K562 (cell line): Measurements from ENCODE around the gene GP1BA. TPM values are rescaled to one million over a fixed set of nuclear protein-coding genes. Genes with fewer than 3 reads are reported as not detected.

Source experiments
- EHMT2 ChIP-seq: fragments of 450-650 bp; IDR thresholded peaks from 2 replicates; pipeline ENCODE4 v1.6.1; 2018; ENCODE audit warnings: antibody characterized with exemption
- EP300 ChIP-seq: IDR thresholded peaks from 2 replicates; pipeline ENCODE4 v1.6.1; 2012; ENCODE audit warnings: low read length, improper control_type of control experiment
- HNRNPL ChIP-seq: fragments of 200-400 bp; formaldehyde crosslinking; IDR thresholded peaks from 2 replicates; pipeline ENCODE4 v1.6.1; 2017; ENCODE audit warnings: low read depth, mild to moderate bottlenecking, low read length
- NBN ChIP-seq: fragments of 450-650 bp; IDR thresholded peaks from 2 replicates; pipeline ENCODE4 v1.6.1; 2016; ENCODE audit warnings: low read depth, mild to moderate bottlenecking
- NCOA4 ChIP-seq: fragments of 450-650 bp; IDR thresholded peaks from 2 replicates; pipeline ENCODE4 v1.6.1; 2018; ENCODE audit warnings: mild to moderate bottlenecking; ENCODE audit not compliant: partially characterized antibody
- NFYB ChIP-seq: IDR thresholded peaks from 2 replicates; pipeline ENCODE4 v1.6.1; 2011; ENCODE audit warnings: mild to moderate bottlenecking, moderate library complexity; ENCODE audit not compliant: insufficient read length; ENCODE audit errors: extremely low read depth
- RBM22 ChIP-seq: fragments of 200-400 bp; formaldehyde crosslinking; IDR thresholded peaks from 2 replicates; pipeline ENCODE4 v1.6.1; 2018; ENCODE audit warnings: low read length, low read depth; ENCODE audit not compliant: poor library complexity, severe bottlenecking
- SAFB2 ChIP-seq: fragments of 200-400 bp; formaldehyde crosslinking; IDR thresholded peaks from 2 replicates; pipeline ENCODE4 v1.6.1; 2018; ENCODE audit warnings: borderline replicate concordance, low read length, low read depth, moderate library complexity; ENCODE audit not compliant: severe bottlenecking
- SMAD4 ChIP-seq: fragments of 250-450 bp; sonication (Bioruptor Pico); conservative IDR thresholded peaks from 2 replicates; pipeline ENCODE4 v1.8.0; 2021; ENCODE audit warnings: inconsistent platforms, mild to moderate bottlenecking, moderate library complexity
- SMARCE1 ChIP-seq: fragments of 450-650 bp; IDR thresholded peaks from 2 replicates; pipeline ENCODE4 v1.7.1; 2016; ENCODE audit warnings: mild to moderate bottlenecking
- TCFL5 ChIP-seq: fragments of 250-450 bp; sonication (Bioruptor Pico); conservative IDR thresholded peaks from 2 replicates; pipeline ENCODE4 v1.6.1; 2021; ENCODE audit warnings: mild to moderate bottlenecking, moderate library complexity, matching md5 sums
- TEAD1 ChIP-seq, 2 experiments: fragments of 450-650 bp in 1 of 2; sonication (generic) in 1 of 2; formaldehyde crosslinking; IDR thresholded peaks; 2 replicates each; pipeline versions ENCODE4 v1.4.0 to v1.8.0; 2020 to 2022; ENCODE audit warnings: mild to moderate bottlenecking in 2 of 2, missing genetic modification reagents in 1 of 2
- polyA plus RNA-seq, 8 experiments: library from polyadenylated mRNA; depleted of rRNA in 4 of 8; stranded (reverse) in 5 of 8; unstranded in 3 of 8; fragments of >200 nt; fragmentation: Nextera tagmentation in 2 of 8; fragmentation: Illumina TruSeq in 1 of 8; extraction: Ambion mirVana in 2 of 8; extraction: Trizol in 1 of 8; gene quantifications; 2 replicates each; pipeline versions ENCODE4 v1.2.1 to v1.2.3, GENCODE V29; 2011 to 2014; ENCODE audit warnings: inconsistent platforms in 1 of 8, missing spikeins in 1 of 8
- total RNA-seq, 7 experiments: library from RNA; depleted of rRNA in 6 of 7; stranded (reverse); fragments of >200 nt in 6 of 7; fragmentation: Illumina TruSeq in 2 of 7; extraction: Trizol in 2 of 7; gene quantifications; 2 replicates each; pipeline versions ENCODE4 v1.2.1 to v1.2.3, GENCODE V29; 2011 to 2021; ENCODE audit warnings: low replicate concordance in 1 of 7
- TF ChIP-seq, protein P1 (sequence below), 2 experiments: IDR thresholded peaks; 2 replicates each; pipeline ENCODE4 v1.6.1; 2012; ENCODE audit warnings: improper control_type of control experiment in 2 of 2, low read depth in 2 of 2, low read length in 2 of 2, borderline replicate concordance in 1 of 2
- TF ChIP-seq, protein P2 (sequence below): fragments of 450-650 bp; IDR thresholded peaks from 2 replicates; pipeline ENCODE4 v1.6.1; 2016; ENCODE audit warnings: missing biosample characterization, missing genetic modification characterization
- TF ChIP-seq, protein P3 (sequence below), 2 experiments: fragments of 450-650 bp; IDR thresholded peaks; 2 replicates each; pipeline ENCODE4 v1.6.1; 2018; ENCODE audit warnings: mild to moderate bottlenecking in 2 of 2, low read depth in 1 of 2; ENCODE audit not compliant: partially characterized antibody in 2 of 2
- TF ChIP-seq, protein P4 (sequence below), 2 experiments: IDR thresholded peaks; 2 replicates each; pipeline ENCODE4 v1.6.1; 2011; ENCODE audit warnings: borderline replicate concordance in 1 of 2, control low read depth in 1 of 2, low read depth in 1 of 2, low read length in 1 of 2, mild to moderate bottlenecking in 1 of 2, mixed read lengths in 1 of 2, moderate library complexity in 1 of 2; ENCODE audit not compliant: insufficient read depth in 1 of 2, insufficient read length in 1 of 2, poor library complexity in 1 of 2, severe bottlenecking in 1 of 2; ENCODE audit errors: extremely low read depth in 1 of 2

Gene GP1BA
- total and polyA plus RNA-seq, 9 of the 15 experiments (the other 6 are each of a cell fraction or from before 2014, with no cell fraction given): 0.01 TPM; not detected in 8

DNA sequence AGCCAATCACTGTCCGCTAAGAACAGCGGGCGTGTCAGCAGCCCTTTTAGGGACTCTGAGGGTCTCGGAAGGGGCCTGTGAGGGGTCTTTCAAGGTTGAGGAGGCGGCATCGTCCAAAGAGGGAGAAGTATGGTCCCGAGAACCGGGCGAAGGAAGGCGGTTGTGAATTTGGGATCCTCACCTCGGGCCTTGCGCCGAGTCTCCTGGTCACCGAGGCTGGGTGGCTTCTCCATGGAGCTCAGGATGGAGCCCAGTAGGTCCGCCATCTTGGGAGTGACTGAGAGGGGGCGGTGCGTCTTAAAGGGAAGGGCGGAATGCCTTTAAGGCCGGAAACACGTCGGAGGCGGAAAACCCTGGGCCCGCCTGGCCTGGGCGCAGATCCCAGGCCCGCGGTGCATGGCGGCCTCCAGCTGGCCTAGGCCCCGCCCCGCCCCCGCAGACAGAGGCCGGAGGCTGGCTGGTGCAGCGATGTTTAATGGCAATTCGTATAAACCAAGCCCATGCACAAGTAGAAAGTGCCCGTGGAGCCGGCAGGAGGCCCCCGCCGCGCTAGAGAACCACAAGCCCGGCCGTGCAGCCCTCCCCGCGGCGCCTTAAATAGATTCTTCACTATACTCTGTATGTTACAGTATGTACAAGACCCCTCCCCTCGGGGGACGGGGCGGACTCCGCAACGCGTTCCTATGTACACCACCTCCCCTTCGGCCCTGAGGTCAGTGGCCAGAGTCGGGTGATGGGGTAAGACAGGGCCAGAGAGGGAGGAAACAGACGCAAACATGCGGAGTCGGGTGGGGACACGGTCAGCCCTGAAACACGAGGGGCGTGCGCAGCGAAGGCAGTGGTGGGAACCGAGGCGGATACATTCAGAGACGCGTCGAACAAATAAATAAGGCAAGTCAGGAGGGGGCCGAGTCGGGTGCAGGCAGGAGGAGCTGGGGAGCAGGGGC lies 35.7 kb downstream of the GP1BA start, which contains the start of gene SPAG7 (continued):
- TF ChIP-seq, protein P1, sequence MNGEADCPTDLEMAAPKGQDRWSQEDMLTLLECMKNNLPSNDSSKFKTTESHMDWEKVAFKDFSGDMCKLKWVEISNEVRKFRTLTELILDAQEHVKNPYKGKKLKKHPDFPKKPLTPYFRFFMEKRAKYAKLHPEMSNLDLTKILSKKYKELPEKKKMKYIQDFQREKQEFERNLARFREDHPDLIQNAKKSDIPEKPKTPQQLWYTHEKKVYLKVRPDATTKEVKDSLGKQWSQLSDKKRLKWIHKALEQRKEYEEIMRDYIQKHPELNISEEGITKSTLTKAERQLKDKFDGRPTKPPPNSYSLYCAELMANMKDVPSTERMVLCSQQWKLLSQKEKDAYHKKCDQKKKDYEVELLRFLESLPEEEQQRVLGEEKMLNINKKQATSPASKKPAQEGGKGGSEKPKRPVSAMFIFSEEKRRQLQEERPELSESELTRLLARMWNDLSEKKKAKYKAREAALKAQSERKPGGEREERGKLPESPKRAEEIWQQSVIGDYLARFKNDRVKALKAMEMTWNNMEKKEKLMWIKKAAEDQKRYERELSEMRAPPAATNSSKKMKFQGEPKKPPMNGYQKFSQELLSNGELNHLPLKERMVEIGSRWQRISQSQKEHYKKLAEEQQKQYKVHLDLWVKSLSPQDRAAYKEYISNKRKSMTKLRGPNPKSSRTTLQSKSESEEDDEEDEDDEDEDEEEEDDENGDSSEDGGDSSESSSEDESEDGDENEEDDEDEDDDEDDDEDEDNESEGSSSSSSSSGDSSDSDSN (IDR thresholded peaks at IDR 0.05; ENCODE audit: borderline replicate concordance in 1 of 2, low read depth in 2 of 2, low read length in 2 of 2): 0 out of 4 replicates have a peak, but pooled peaks of 1 of the 2 experiments have one; percentile 56
- peak; percentile 75 for TF ChIP-seq SMAD4 (CRISPR knock-in tag)
- TF ChIP-seq NCOA4: no peak
- no peak for TF ChIP-seq EHMT2
- TF ChIP-seq, protein P2, sequence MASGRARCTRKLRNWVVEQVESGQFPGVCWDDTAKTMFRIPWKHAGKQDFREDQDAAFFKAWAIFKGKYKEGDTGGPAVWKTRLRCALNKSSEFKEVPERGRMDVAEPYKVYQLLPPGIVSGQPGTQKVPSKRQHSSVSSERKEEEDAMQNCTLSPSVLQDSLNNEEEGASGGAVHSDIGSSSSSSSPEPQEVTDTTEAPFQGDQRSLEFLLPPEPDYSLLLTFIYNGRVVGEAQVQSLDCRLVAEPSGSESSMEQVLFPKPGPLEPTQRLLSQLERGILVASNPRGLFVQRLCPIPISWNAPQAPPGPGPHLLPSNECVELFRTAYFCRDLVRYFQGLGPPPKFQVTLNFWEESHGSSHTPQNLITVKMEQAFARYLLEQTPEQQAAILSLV: no peak
- no peak for TF ChIP-seq EP300
- TF ChIP-seq TCFL5 (CRISPR knock-in tag): no peak
- no peak for TF ChIP-seq TEAD1 (CRISPR knock-in tag; IDR thresholded peaks at IDR 0.05)
- TF ChIP-seq, protein P3, sequence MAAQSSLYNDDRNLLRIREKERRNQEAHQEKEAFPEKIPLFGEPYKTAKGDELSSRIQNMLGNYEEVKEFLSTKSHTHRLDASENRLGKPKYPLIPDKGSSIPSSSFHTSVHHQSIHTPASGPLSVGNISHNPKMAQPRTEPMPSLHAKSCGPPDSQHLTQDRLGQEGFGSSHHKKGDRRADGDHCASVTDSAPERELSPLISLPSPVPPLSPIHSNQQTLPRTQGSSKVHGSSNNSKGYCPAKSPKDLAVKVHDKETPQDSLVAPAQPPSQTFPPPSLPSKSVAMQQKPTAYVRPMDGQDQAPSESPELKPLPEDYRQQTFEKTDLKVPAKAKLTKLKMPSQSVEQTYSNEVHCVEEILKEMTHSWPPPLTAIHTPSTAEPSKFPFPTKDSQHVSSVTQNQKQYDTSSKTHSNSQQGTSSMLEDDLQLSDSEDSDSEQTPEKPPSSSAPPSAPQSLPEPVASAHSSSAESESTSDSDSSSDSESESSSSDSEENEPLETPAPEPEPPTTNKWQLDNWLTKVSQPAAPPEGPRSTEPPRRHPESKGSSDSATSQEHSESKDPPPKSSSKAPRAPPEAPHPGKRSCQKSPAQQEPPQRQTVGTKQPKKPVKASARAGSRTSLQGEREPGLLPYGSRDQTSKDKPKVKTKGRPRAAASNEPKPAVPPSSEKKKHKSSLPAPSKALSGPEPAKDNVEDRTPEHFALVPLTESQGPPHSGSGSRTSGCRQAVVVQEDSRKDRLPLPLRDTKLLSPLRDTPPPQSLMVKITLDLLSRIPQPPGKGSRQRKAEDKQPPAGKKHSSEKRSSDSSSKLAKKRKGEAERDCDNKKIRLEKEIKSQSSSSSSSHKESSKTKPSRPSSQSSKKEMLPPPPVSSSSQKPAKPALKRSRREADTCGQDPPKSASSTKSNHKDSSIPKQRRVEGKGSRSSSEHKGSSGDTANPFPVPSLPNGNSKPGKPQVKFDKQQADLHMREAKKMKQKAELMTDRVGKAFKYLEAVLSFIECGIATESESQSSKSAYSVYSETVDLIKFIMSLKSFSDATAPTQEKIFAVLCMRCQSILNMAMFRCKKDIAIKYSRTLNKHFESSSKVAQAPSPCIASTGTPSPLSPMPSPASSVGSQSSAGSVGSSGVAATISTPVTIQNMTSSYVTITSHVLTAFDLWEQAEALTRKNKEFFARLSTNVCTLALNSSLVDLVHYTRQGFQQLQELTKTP (IDR thresholded peaks at IDR 0.05; ENCODE audit: low read depth in 1 of 2, partially characterized antibody in 2 of 2): peak in 1 of 2 experiments; percentile 51
- TF ChIP-seq SAFB2: no peak
- TF ChIP-seq NBN: peak; percentile 44; the same call in 1 of the 2 replicates
- TF ChIP-seq, protein P4, sequence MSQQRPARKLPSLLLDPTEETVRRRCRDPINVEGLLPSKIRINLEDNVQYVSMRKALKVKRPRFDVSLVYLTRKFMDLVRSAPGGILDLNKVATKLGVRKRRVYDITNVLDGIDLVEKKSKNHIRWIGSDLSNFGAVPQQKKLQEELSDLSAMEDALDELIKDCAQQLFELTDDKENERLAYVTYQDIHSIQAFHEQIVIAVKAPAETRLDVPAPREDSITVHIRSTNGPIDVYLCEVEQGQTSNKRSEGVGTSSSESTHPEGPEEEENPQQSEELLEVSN (IDR thresholded peaks at IDR 0.05; ENCODE audit: borderline replicate concordance in 1 of 2, extremely low read depth in 1 of 2, insufficient read depth in 1 of 2, insufficient read length in 1 of 2, low read depth in 1 of 2, low read length in 1 of 2, poor library complexity in 1 of 2, severe bottlenecking in 1 of 2): peak; percentile 11 to 76
- no peak for TF ChIP-seq NFYB
- TF ChIP-seq HNRNPL: no peak
- TF ChIP-seq RBM22: peak; percentile 53
- no peak for TF ChIP-seq SMARCE1
